GM12874 (cell line): ENCODE measurements around the gene IQCN.

Experiments used
- TF ChIP-seq, protein P1 (sequence below): IDR thresholded peaks from 2 replicates; pipeline ENCODE4 v1.5.1; 2011; ENCODE audit warnings: low read depth, mild to moderate bottlenecking, control low read depth, low read length, moderate library complexity; ENCODE audit not compliant: insufficient read depth

The IQCN gene

DNA sequence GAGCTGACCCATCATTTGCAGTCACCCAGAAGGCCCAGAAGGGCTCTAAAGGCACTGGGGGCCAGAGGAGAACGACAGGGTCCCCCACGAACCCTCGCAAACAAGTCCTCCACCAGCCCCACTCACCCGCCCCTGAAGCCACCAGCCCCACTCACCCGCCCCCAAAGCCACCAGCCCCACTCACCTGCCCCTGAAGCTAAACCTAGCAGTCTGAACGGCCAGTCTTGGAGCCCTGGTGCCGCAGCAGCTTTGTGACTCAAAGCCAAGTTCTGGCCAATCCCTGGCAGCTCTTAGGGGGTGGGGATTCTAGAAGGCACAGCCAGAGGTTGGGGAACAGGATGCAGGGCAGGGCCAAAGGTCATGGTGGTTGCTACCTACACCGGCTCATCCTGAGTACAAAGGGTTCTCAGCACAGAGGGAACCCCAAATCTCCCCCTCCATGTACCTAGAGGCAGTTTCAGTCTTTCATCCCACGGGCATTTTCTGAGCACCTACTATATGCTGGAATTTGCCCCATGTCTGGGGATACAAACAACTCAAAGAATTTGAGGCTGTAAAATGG, at the start of gene IQCN:
TSS of gene IQCN (minus strand) at position 234 of the 562 bp plus-strand sequence. CDS start 4,974 bp downstream, outside the sequence.
- TF ChIP-seq, protein P1, sequence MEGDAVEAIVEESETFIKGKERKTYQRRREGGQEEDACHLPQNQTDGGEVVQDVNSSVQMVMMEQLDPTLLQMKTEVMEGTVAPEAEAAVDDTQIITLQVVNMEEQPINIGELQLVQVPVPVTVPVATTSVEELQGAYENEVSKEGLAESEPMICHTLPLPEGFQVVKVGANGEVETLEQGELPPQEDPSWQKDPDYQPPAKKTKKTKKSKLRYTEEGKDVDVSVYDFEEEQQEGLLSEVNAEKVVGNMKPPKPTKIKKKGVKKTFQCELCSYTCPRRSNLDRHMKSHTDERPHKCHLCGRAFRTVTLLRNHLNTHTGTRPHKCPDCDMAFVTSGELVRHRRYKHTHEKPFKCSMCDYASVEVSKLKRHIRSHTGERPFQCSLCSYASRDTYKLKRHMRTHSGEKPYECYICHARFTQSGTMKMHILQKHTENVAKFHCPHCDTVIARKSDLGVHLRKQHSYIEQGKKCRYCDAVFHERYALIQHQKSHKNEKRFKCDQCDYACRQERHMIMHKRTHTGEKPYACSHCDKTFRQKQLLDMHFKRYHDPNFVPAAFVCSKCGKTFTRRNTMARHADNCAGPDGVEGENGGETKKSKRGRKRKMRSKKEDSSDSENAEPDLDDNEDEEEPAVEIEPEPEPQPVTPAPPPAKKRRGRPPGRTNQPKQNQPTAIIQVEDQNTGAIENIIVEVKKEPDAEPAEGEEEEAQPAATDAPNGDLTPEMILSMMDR: no peak

- TF ChIP-seq, protein P1: peak; percentile 53
Measured at GRCh38 chr19:18322759-18323460, 48.7 kb upstream of the IQCN start, which contains the start of gene LSM4. TSS of gene LSM4 (minus strand) at chr19:18323076. CDS start at chr19:18323020, 56 bp downstream.

GRCh38 chr19:18322318-18322758, 48.1 kb upstream of the IQCN start:
- TF ChIP-seq, protein P1: peak; percentile 29

DNA sequence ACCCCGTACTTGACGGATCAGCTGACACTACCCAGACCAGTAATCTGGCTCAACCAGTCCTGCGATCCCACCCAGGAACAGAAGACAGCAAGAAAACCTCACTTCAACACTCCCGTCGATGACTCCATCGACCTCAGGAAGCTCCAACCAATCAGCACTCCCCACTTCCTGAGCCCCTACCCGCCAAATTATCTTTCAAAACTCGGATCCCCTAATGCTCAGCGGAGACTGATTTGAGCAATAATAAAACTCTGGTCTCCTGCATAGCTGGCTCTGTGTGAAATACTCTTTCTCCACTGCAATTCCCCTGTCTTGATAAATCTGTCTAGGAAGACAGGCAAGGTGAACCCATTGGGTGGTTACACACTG, 47.5 kb upstream of the IQCN start:
- TF ChIP-seq, protein P1: no peak

GRCh38 chr19:18320865-18321733, 46.8 kb upstream of the IQCN start:
- TF ChIP-seq, protein P1: no peak

DNA sequence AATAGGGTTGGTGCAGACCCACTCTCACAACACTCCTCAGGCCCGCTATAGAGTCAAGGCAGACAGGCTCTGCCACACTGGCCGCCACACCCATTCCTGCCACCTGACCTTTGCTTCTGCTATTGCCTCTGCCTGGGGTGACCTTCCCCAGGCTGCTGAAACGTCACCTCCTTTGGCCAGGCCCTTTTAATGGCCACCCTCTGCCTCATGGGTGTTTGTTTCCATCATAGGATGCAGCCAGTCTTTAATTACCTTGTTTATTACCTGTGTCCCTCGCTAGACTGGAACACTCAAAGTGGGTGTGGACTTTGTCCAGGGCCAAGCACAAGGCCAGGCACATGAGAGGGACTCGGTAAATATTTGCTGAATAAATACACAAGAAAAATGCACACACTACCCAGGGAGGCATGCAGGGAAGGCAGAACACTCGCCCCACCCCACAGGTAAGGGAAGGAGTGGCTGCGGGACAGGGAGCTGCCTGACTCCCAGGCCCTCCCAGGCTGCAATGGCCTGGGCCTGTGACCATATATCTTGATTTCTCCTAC, 45.4 kb upstream of the IQCN start:
- TF ChIP-seq, protein P1: no peak
